T47D (cell line): ENCODE results near the gene RPS6KB2.
"Not testable (repeated sequence)": the region's sequence is repeated elsewhere in the genome, so short reads cannot be mapped to it uniquely, and the experiment has no call there.

Experiments used
- DNase-seq, 2 experiments: peaks; one replicate each; pipeline versions ENCODE4 v3.0.0 to v3.0.0-alpha.2; 2011 to 2012; ENCODE audit warnings: low read depth in 1 of 2, low spot score in 1 of 2
- JUND ChIP-seq: IDR thresholded peaks from 2 replicates; pipeline ENCODE4 v1.6.1; 2012; ENCODE audit warnings: low read depth
- in situ Hi-C: cut with HindIII; loops from 2 replicates; pipeline ENCODE4 v1.10.0; 2016; ENCODE audit warnings: low sequenced_read_pairs, low pct_unique_long_range_greater_than_20kb

The RPS6KB2 gene

GRCh38 chr11:67465530-67465929 is 37.2 kb downstream of the RPS6KB2 start:
- 0 out of 2 replicates have a peak, but pooled peaks have one; percentile 16 for TF ChIP-seq JUND
- peak in 1 of 2 experiments; percentile 85 for DNase-seq

GRCh38 chr11:67466367-67466766 is 38.1 kb downstream of the RPS6KB2 start:
- TF ChIP-seq JUND: no peak
- DNase-seq: no peak
- in situ Hi-C loops: no loop called here

More at GRCh38 chr11:67465530-67465929, 37.2 kb downstream of the RPS6KB2 start:
- in situ Hi-C loops: not testable (repeated sequence)

GRCh38 chr11:67466962-67467771 is 38.9 kb downstream of the RPS6KB2 start:
- in situ Hi-C loops: no loop called here
- no peak for TF ChIP-seq JUND
- no peak for DNase-seq

GRCh38 chr11:67468056-67468455 is 39.8 kb downstream of the RPS6KB2 start:
- 0 out of 2 replicates have a peak, but pooled peaks have one; percentile 24 for TF ChIP-seq JUND
- peak; percentile 94 to 96 for DNase-seq
- in situ Hi-C loops: no loop called here

- in situ Hi-C loops: no loop called here
- DNase-seq: no peak
- no peak for TF ChIP-seq JUND
These were observed 40.1 kb downstream of the RPS6KB2 start for GRCh38 chr11:67468456-67468758.

GRCh38 chr11:67468759-67469507 is 40.6 kb downstream of the RPS6KB2 start, which contains the start of gene TMEM134:
TMEM134 (minus strand) TSS chr11:67469251; CDS start chr11:67469192, 59 bp downstream.
- in situ Hi-C loops: no loop called here
- peak; percentile 82 to 96 for DNase-seq
- TF ChIP-seq JUND: no peak

GRCh38 chr11:67469508-67469811 is 41.2 kb downstream of the RPS6KB2 start:
- no peak for DNase-seq
- in situ Hi-C loops: no loop called here
- TF ChIP-seq JUND: no peak

GRCh38 chr11:67470337-67471002 is 42.2 kb downstream of the RPS6KB2 start:
- TF ChIP-seq JUND: no peak
- DNase-seq: peak in 1 of 2 experiments; percentile 35
- in situ Hi-C loops: no loop called here

- TF ChIP-seq JUND: no peak
- in situ Hi-C loops: no loop called here
- DNase-seq: no peak
These were observed 44.6 kb downstream of the RPS6KB2 start for GRCh38 chr11:67472882-67473281.

- in situ Hi-C loops, DNase-seq: not testable (repeated sequence)
These were observed 48.4 kb downstream of the RPS6KB2 start for GRCh38 chr11:67476692-67477091.

- DNase-seq, in situ Hi-C loops: not testable (repeated sequence)
These were observed 49.2 kb downstream of the RPS6KB2 start for GRCh38 chr11:67477344-67478050.

- TF ChIP-seq JUND: no peak
- in situ Hi-C loops: no loop called here
- DNase-seq: no peak
These were observed 54.1 kb downstream of the RPS6KB2 start for GRCh38 chr11:67482275-67482826.
